ENCODE measurements around the gene MUCL3.

MUCL3 gene

DNA sequence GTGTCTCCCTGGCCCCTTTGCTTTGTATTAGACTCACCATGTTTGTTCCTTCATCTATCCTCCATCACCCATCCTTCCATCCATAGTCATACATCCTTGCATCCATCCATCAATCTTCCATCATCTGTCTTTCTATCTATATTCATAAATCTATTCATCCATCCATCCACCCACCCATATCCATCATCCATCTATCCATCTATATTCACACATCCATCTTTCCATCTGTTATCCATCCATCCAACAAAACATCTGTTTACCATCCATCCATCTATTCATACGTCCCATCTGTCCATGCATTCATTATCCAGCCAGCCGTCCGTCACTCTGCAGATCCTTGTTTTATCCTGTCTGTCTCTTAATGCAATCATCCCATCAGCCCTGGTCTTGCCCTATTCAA lies 45.8 kb upstream of the MUCL3 start:
- Histone ChIP-seq H3K4me2 (ENCODE audit: low read length) (no peak overlapping the region), H3K27ac (ENCODE audit: low read depth, low read length) (no peak overlapping the region), H3K27me3 (ENCODE audit: control insufficient read depth, low read length) (no peaks in the 10 kb centered on the region), H3F3A (ENCODE audit: control insufficient read depth, insufficient read depth) (no peaks in the 10 kb centered on the region), H3K4me1 (ENCODE audit: control insufficient read depth, low read length) (no peaks in the 10 kb centered on the region), H3K9me3 (ENCODE audit: control insufficient read depth, insufficient read depth, low read length) (no peaks in the 10 kb centered on the region), H3K9me2 (replicated peaks; ENCODE audit: control insufficient read depth, low read length) (no peaks in the 10 kb centered on the region), H4K20me1 (ENCODE audit: control insufficient read depth, insufficient read depth, low read depth, low read length) (no peaks in the 10 kb centered on the region), H3K4me3 (ENCODE audit: low read length) (no peak overlapping the region), H3K79me2 (ENCODE audit: control insufficient read depth, low read length) (no peaks in the 10 kb centered on the region), H3K36me3 (ENCODE audit: control insufficient read depth, low read length) (peaks cover 9% of the 10 kb centered on the region; the same call in 1 of the 2 replicates)
- TF ChIP-seq EZH2phosphoT487 (IDR thresholded peaks at IDR 0.05; ENCODE audit: borderline replicate concordance, low read length): no peak
- TF ChIP-seq CTCF (IDR thresholded peaks at IDR 0.05; ENCODE audit: low read depth, low read length, poor library complexity, severe bottlenecking): no peak

DNA sequence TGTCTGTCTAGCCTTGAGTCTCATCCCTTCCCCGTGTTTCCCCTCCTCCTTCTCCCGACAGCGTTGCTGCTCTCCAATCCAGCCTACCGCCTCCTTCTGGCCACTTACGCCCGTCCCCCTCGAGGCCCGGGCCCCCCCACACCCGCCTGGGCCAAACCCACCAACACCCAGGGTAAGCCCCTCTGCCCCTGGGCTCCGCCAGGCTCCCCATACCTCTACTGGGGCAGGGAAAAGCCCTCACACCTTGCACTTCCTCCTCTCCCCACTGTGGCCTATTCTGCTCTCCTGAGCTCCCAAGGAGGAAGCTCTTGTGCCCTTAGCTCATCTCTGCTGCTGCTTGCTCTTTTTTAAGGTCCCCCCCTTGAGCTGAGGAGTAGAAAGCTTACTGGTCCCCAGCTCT lies 45.4 kb upstream of the MUCL3 start:
- Histone ChIP-seq H3K9me3 (ENCODE audit: control insufficient read depth, insufficient read depth, low read length) (no peaks in the 10 kb centered on the region), H3K27ac (ENCODE audit: low read depth, low read length) (no peak overlapping the region), H3K4me2 (ENCODE audit: low read length) (no peak overlapping the region), H3K27me3 (ENCODE audit: control insufficient read depth, low read length) (no peaks in the 10 kb centered on the region), H3K4me1 (ENCODE audit: control insufficient read depth, low read length) (no peaks in the 10 kb centered on the region), H3K36me3 (ENCODE audit: control insufficient read depth, low read length) (peaks cover 9% of the 10 kb centered on the region; the same call in 1 of the 2 replicates), H3K4me3 (ENCODE audit: low read length) (no peak overlapping the region), H3K9me2 (replicated peaks; ENCODE audit: control insufficient read depth, low read length) (no peaks in the 10 kb centered on the region), H4K20me1 (ENCODE audit: control insufficient read depth, insufficient read depth, low read depth, low read length) (no peaks in the 10 kb centered on the region), H3F3A (ENCODE audit: control insufficient read depth, insufficient read depth) (no peaks in the 10 kb centered on the region), H3K79me2 (ENCODE audit: control insufficient read depth, low read length) (no peaks in the 10 kb centered on the region)
- TF ChIP-seq EZH2phosphoT487 (IDR thresholded peaks at IDR 0.05; ENCODE audit: borderline replicate concordance, low read length): no peak
- no peak for TF ChIP-seq CTCF (IDR thresholded peaks at IDR 0.05; ENCODE audit: low read depth, low read length, poor library complexity, severe bottlenecking)

DNA sequence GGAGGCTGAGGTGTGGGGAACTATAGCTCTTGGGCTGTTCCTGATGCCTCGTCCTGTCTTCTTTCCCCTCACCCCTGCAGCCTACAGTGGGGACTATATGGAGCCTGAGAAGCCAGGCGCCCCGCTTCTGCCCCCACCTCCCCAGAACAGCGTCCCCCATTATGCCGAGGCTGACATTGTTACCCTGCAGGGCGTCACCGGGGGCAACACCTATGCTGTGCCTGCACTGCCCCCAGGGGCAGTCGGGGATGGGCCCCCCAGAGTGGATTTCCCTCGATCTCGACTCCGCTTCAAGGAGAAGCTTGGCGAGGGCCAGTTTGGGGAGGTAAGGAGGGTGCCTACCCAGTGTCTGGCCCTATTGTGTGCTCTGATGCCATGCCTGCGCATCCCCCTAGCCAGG lies 44.2 kb upstream of the MUCL3 start:
- Histone ChIP-seq H3K79me2 (ENCODE audit: control insufficient read depth, low read length) (no peaks in the 10 kb centered on the region), H3K27me3 (ENCODE audit: control insufficient read depth, low read length) (no peaks in the 10 kb centered on the region), H4K20me1 (ENCODE audit: control insufficient read depth, insufficient read depth, low read depth, low read length) (no peaks in the 10 kb centered on the region), H3F3A (ENCODE audit: control insufficient read depth, insufficient read depth) (no peaks in the 10 kb centered on the region), H3K36me3 (ENCODE audit: control insufficient read depth, low read length) (peaks cover 9% of the 10 kb centered on the region; the same call in 1 of the 2 replicates), H3K4me2 (ENCODE audit: low read length) (no peak overlapping the region), H3K4me1 (ENCODE audit: control insufficient read depth, low read length) (no peaks in the 10 kb centered on the region), H3K9me2 (replicated peaks; ENCODE audit: control insufficient read depth, low read length) (no peaks in the 10 kb centered on the region), H3K9me3 (ENCODE audit: control insufficient read depth, insufficient read depth, low read length) (no peaks in the 10 kb centered on the region), H3K4me3 (ENCODE audit: low read length) (no peak overlapping the region), H3K27ac (ENCODE audit: low read depth, low read length) (no peak overlapping the region)
- TF ChIP-seq CTCF (IDR thresholded peaks at IDR 0.05; ENCODE audit: low read depth, low read length, poor library complexity, severe bottlenecking): no peak

DNA sequence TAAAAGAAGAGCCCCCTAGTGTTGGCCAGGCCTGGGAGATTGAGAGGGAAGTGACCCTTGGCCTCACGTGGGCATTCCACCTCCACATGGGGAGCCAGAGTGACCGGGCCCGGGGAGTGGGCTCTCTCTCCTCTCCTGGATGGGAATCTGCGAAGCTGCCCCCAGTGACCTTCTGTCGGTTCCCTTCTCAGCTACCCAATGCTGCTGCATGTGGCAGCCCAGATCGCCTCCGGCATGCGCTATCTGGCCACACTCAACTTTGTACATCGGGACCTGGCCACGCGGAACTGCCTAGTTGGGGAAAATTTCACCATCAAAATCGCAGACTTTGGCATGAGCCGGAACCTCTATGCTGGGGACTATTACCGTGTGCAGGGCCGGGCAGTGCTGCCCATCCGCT lies 42.9 kb upstream of the MUCL3 start:
- Histone ChIP-seq H3K4me1 (ENCODE audit: control insufficient read depth, low read length) (peaks cover 7% of the 10 kb centered on the region), H3K9me2 (replicated peaks; ENCODE audit: control insufficient read depth, low read length) (no peaks in the 10 kb centered on the region), H3K4me3 (ENCODE audit: low read length) (no peak overlapping the region), H3K9me3 (ENCODE audit: control insufficient read depth, insufficient read depth, low read length) (no peaks in the 10 kb centered on the region), H3K36me3 (ENCODE audit: control insufficient read depth, low read length) (peaks cover 9% of the 10 kb centered on the region; the same call in 1 of the 2 replicates), H3K27me3 (ENCODE audit: control insufficient read depth, low read length) (no peaks in the 10 kb centered on the region), H3F3A (ENCODE audit: control insufficient read depth, insufficient read depth) (no peaks in the 10 kb centered on the region), H3K27ac (ENCODE audit: low read depth, low read length) (no peak overlapping the region), H3K79me2 (ENCODE audit: control insufficient read depth, low read length) (no peaks in the 10 kb centered on the region), H3K4me2 (ENCODE audit: low read length) (no peak overlapping the region), H4K20me1 (ENCODE audit: control insufficient read depth, insufficient read depth, low read depth, low read length) (no peaks in the 10 kb centered on the region)
- no peak for TF ChIP-seq EZH2phosphoT487 (IDR thresholded peaks at IDR 0.05; ENCODE audit: borderline replicate concordance, low read length)
- TF ChIP-seq CTCF (IDR thresholded peaks at IDR 0.05; ENCODE audit: low read depth, low read length, poor library complexity, severe bottlenecking): no peak

All from DOHH2 (cell line).